A549 (cell line): ENCODE measurements around the gene KAT8.

Experiments used
- BCL3 ChIP-seq: fragments of >200 bp; sonication (Bioruptor Twin); formaldehyde crosslinking; IDR thresholded peaks from 3 replicates; pipeline ENCODE4 v1.6.1; 2016
- CTCF ChIP-seq: fragments of >200 bp; sonication (Bioruptor Twin); formaldehyde crosslinking; IDR thresholded peaks from 3 replicates; pipeline ENCODE4 v1.5.1; 2016
- FOSL2 ChIP-seq, 2 experiments: fragments of 450-650 bp in 1 of 2; fragments of >200 bp in 1 of 2; sonication (Bioruptor Twin) in 1 of 2; formaldehyde crosslinking; IDR thresholded peaks; 2 replicates each; pipeline versions ENCODE4 v1.5.0 to v1.6.1; 2016 to 2020; ENCODE audit warnings: mild to moderate bottlenecking in 1 of 2, moderate library complexity in 1 of 2
- HMGXB4 ChIP-seq: fragments of 250-450 bp; sonication (Bioruptor Pico); IDR thresholded peaks from 2 replicates; pipeline ENCODE4 v1.5.0; 2021; ENCODE audit warnings: mild to moderate bottlenecking, moderate library complexity, borderline replicate concordance
- POLR2A ChIP-seq: IDR thresholded peaks from 2 replicates; pipeline ENCODE4 v1.6.1; 2012; ENCODE audit warnings: mild to moderate bottlenecking, low read length
- RCOR1 ChIP-seq: fragments of 150-350 bp; IDR thresholded peaks from 2 replicates; pipeline ENCODE4 v1.6.1; 2014; ENCODE audit warnings: antibody characterized with exemption, low read length, low read depth
- SMC3 ChIP-seq: fragments of >200 bp; sonication (Bioruptor Twin); formaldehyde crosslinking; IDR thresholded peaks from 3 replicates; pipeline ENCODE4 v1.6.1; 2018; ENCODE audit warnings: inconsistent platforms
- TFCP2L1 ChIP-seq: fragments of 250-450 bp; sonication (Bioruptor Pico); IDR thresholded peaks from 2 replicates; pipeline ENCODE4 v1.5.0; 2021; ENCODE audit warnings: mild to moderate bottlenecking
- USF2 ChIP-seq: fragments of 450-650 bp; IDR thresholded peaks from 2 replicates; pipeline ENCODE4 v1.6.1; 2014; ENCODE audit warnings: antibody characterized with exemption

GRCh38 chr16:31120129-31120528 lies 2.7 kb downstream of the KAT8 start:
- no peak for TF ChIP-seq TFCP2L1 (CRISPR knock-in tag)
- no peak for TF ChIP-seq RCOR1
- TF ChIP-seq BCL3, result no peak
- no peak for TF ChIP-seq CTCF
- no peak for TF ChIP-seq POLR2A
- TF ChIP-seq HMGXB4 (CRISPR knock-in tag), result no peak
- no peak for TF ChIP-seq USF2
- TF ChIP-seq SMC3, result no peak
- TF ChIP-seq FOSL2 (IDR thresholded peaks at IDR 0.05), result no peak
- TF ChIP-seq FOSL2 (CRISPR knock-in tag; IDR thresholded peaks at IDR 0.05), result no peak
